ENCODE results near the gene CDC42BPG.

Gene CDC42BPG

DNA sequence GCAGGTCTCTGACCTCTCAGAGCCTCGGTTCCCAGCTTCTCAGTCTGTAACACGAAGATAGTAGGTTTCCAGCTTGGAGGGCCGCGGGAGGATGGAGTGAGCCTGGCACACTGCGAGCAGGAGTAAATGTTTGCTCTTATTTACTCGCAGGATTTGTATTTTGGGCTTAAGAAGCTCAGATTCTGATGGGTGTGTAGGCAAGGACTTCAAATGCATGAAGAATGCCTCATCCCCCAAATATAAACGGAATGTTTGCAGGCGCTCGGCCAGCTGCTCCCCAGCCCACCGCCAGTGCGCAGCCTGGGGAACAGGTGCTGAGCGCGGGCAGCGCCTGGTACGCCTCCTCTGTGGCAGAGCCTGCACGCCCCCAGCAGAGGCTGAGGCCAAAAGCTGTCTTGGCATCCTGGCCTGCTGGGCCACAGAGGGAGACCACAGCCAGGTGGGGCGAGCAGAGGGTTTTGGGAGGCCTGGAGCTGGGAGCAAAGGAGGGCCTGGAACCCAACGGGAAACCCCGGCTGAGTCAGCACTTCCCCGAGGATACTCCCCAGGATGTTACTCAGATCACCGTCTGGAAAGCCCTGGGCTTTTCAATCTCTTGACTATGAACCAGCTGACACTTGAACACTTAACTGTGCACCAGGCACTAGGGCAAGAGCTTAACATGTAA, 24.6 kb upstream of the CDC42BPG start:
- TF ChIP-seq CTCF (IDR thresholded peaks at IDR 0.05; ENCODE audit: low read length, missing control alignments): no peak
- no peak overlapping the region for H3K4me3 ChIP-seq (replicated peaks; ENCODE audit: low read depth, low read length)
- DNase-seq (ENCODE audit: low read depth): peak; percentile 87

DNA sequence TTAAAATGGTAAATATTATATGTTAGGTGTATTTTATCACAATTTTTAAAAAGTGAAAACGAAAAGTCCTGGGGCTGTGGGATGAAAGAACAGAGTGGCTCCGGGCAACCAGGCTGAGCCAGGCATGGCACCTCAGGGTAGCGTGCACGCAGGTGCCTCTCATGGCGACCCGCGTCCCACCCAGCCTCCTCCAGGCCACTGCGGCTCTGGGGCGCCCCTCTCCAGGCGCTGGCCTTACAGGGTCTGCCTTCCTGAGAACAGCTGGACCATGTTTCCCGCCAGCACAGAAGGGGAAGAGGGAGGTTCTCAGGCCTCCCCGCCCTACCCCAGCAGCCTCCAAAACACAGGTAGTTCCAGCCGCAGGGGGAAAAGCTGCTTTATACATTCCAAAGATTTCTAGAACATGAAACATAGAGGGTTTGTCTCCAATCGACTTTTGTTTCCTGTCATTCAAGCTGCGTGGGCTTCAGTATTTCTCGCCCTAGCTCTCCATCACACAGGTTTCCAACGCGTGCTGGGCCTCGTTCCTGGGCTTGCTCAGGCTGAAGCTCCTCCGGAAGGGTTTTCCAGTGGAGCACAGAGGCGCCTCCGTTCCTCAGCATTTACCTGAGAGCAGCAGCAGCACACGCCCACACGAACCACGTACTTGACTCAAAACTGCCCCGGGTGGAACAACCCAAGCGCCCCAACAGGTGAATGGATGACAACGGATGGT, 23.5 kb upstream of the CDC42BPG start:
- TF ChIP-seq CTCF (IDR thresholded peaks at IDR 0.05; ENCODE audit: low read length, missing control alignments): no peak
- no peak for DNase-seq (ENCODE audit: low read depth)
- no peak overlapping the region for H3K4me3 ChIP-seq (replicated peaks; ENCODE audit: low read depth, low read length)

DNA sequence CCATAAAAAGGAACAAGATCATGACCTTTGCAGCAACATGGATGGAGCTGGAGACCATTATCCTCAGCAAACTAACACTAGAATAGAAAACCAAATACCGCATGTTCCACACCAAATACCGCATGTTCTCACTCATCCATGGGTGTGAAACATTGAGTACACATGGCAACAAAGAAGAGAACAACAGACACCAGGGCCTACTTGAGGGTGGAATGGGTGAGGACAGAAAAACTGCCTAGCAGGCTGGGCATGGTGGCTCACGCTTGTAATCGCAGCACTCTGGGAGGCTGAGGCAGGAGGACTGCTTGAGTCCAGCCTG, 21.7 kb upstream of the CDC42BPG start:
- TF ChIP-seq CTCF (IDR thresholded peaks at IDR 0.05; ENCODE audit: low read length, missing control alignments): no peak
- H3K4me3 ChIP-seq (replicated peaks; ENCODE audit: low read depth, low read length): no peak overlapping the region
- no peak for DNase-seq (ENCODE audit: low read depth)

- TF ChIP-seq CTCF (IDR thresholded peaks at IDR 0.05; ENCODE audit: low read length, missing control alignments): no peak
- H3K4me3 ChIP-seq (replicated peaks; ENCODE audit: low read depth, low read length): no peak overlapping the region
- peak; percentile 56 for DNase-seq (ENCODE audit: low read depth)
These were observed 21.1 kb upstream of the CDC42BPG start for GRCh38 chr11:64865286-64866172.

GRCh38 chr11:64864473-64865285, 20.2 kb upstream of the CDC42BPG start:
- H3K4me3 ChIP-seq (replicated peaks; ENCODE audit: low read depth, low read length): no peak overlapping the region
- no peak for TF ChIP-seq CTCF (IDR thresholded peaks at IDR 0.05; ENCODE audit: low read length, missing control alignments)
- peak; percentile 87 for DNase-seq (ENCODE audit: low read depth)

GRCh38 chr11:64864135-64864472, 19.7 kb upstream of the CDC42BPG start:
- H3K4me3 ChIP-seq (replicated peaks; ENCODE audit: low read depth, low read length): no peak overlapping the region
- DNase-seq (ENCODE audit: low read depth): no peak
- no peak for TF ChIP-seq CTCF (IDR thresholded peaks at IDR 0.05; ENCODE audit: low read length, missing control alignments)
